Sigmoid colon (tissue), 7 donors: ENCODE results near the gene HECTD1. TPM values are rescaled to one million over a fixed set of nuclear protein-coding genes. Genes with fewer than 3 reads are reported as not detected.
A peak's percentile ranks its signal among the peaks of the same experiment; 100 is the strongest.

ENCODE experiments used
- DNase-seq: peaks from one replicate; pipeline ENCODE4 v3.0.0-alpha.2; 2019
- H3K27ac ChIP-seq, 4 donors: fragments of 200-600 bp; sonication (generic); one replicate each; pipeline ENCODE4 v1.5.1; 2016 to 2019; ENCODE audit warnings: mild to moderate bottlenecking in 1 of 4
- H3K27me3 ChIP-seq, 3 donors: fragments of 200-600 bp; sonication (generic); one replicate each; pipeline ENCODE4 v1.5.1; 2019; ENCODE audit warnings: mild to moderate bottlenecking in 1 of 3
- H3K36me3 ChIP-seq, 4 donors: fragments of 200-600 bp; sonication (generic); one replicate each; pipeline ENCODE4 v1.5.1; 2016 to 2019
- H3K4me1 ChIP-seq, 4 donors: fragments of 200-600 bp; sonication (generic); one replicate each; pipeline ENCODE4 v1.5.1; 2017 to 2019
- H3K4me3 ChIP-seq, 4 donors: fragments of 200-600 bp; sonication (generic); one replicate each; pipeline ENCODE4 v1.5.1; 2017 to 2019; ENCODE audit warnings: mild to moderate bottlenecking in 2 of 4, moderate library complexity in 1 of 4
- H3K9me3 ChIP-seq, 4 donors: fragments of 200-600 bp in 3 of 4; sonication (generic) in 3 of 4; one replicate each; pipeline versions ENCODE4 v1.5.1 to v1.6.1; 2013 to 2019
- EP300 ChIP-seq, 4 donors: sonication (generic); formaldehyde crosslinking; IDR thresholded peaks; one replicate each; pipeline ENCODE4 v1.6.1; 2017; ENCODE audit warnings: antibody characterized with exemption in 4 of 4
- POLR2A ChIP-seq, 2 donors: fragments of 450-650 bp; IDR thresholded peaks; one replicate each; pipeline ENCODE4 v1.6.1; 2016; ENCODE audit warnings: antibody characterized with exemption in 2 of 2, mild to moderate bottlenecking in 2 of 2, moderate library complexity in 2 of 2
- POLR2AphosphoS5 ChIP-seq, 4 donors: sonication (generic); formaldehyde crosslinking; IDR thresholded peaks; one replicate each; pipeline ENCODE4 v1.6.1; 2017; ENCODE audit warnings: antibody characterized with exemption in 4 of 4
- WGBS, 2 donors: extraction: QIAGEN DNeasy Blood & Tissue Kit; methylation state at CpG; one replicate each; pipeline ENCODE4 v1.1.7; 2013; 5-methylcytosine and 5-hydroxymethylcytosine counted together
- intact Hi-C: fragments of 100-400 bp; cut with DNase I; formaldehyde crosslinking; loops from one replicate; pipeline ENCODE4 v1.15.1; 2023
- polyA plus RNA-seq, 3 donors: library from polyadenylated mRNA; stranded (reverse); fragments of 200-250 nt; gene quantifications; one replicate each; pipeline ENCODE4 v1.2.3, GENCODE V29; 2013
- total RNA-seq, 4 donors: library from RNA; depleted of rRNA; stranded (reverse); fragments of >200 nt; gene quantifications; one replicate each; pipeline ENCODE4 v1.1.0, GENCODE V29; 2016
- TF ChIP-seq, protein P1 (sequence below), 4 experiments: fragments of 450-650 bp in 3 of 4; fragments of 200-600 bp in 1 of 4; IDR thresholded peaks; one replicate each; pipeline ENCODE4 v1.5.1; 2016 to 2019; ENCODE audit warnings: antibody characterized with exemption in 4 of 4, mild to moderate bottlenecking in 3 of 4, moderate library complexity in 2 of 4
- donor health status: healthy with polysubstance abuse.
- donor health status: Bipolar disorder and iron deficiency.
- donor health status: healthy.

HECTD1 gene
- total and polyA plus RNA-seq, 7 donors, result 30.0 to 186 (median 152) TPM

DNA sequence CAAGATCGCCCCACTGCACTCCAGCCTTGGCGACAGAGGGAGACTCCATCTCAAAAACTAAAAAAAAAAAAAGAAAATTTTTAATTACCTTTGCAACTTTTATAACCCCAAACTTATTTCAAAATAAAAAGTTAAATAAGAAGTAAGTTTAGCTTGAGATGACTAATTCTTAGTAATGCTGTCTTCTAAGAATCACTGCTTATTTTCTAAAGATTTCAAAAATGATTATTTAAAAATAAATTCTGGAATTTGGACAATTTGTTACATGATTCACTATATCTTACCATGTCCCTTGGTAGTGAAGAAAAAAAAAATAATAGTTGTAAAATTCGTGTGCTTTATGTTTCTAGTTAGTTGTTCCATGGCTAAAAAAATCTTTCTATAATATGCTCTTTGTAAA is 11.6 kb upstream of the HECTD1 start:
- no peak overlapping the region for H3K27ac ChIP-seq
- H3K27me3 ChIP-seq, result no peaks in the 10 kb centered on the region
- intact Hi-C loops, result no loop called here
- H3K4me1 ChIP-seq, result no peaks in the 10 kb centered on the region
- no peaks in the 10 kb centered on the region for H3K9me3 ChIP-seq
- WGBS, 2 donors, result 74 to 81% methylated on average over 3 of the region's 3 CpGs
- no peak overlapping the region for H3K4me3 ChIP-seq
- no peak for TF ChIP-seq POLR2AphosphoS5 (IDR thresholded peaks at IDR 0.05)
- no peak for TF ChIP-seq EP300 (IDR thresholded peaks at IDR 0.05)
- no peak for DNase-seq
- H3K36me3 ChIP-seq, result no peaks in the 10 kb centered on the region

DNA sequence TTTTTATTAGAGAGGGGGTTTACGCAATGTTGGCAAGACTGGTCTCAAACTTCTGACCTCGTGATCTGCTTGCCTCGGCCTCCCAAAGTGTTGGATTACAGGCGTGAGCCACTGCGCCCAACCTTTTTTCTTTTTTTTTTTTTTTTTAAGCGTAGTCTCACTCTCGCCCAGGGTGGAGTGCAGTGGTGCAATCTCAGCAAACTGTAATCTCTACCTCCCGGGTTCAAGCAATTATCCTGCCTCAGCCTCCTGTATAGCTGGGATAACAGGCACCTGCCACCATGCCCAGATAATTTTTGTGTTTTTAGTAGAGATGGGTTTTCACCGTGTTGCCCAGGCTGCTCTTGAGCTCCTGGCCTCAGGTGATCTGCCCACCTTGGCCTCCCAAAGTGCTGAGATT is 8.8 kb upstream of the HECTD1 start:
- no peak for DNase-seq
- TF ChIP-seq EP300 (IDR thresholded peaks at IDR 0.05) (no peak), POLR2A (IDR thresholded peaks at IDR 0.05) (no peak), POLR2AphosphoS5 (IDR thresholded peaks at IDR 0.05) (no peak)
- TF ChIP-seq, protein P1, sequence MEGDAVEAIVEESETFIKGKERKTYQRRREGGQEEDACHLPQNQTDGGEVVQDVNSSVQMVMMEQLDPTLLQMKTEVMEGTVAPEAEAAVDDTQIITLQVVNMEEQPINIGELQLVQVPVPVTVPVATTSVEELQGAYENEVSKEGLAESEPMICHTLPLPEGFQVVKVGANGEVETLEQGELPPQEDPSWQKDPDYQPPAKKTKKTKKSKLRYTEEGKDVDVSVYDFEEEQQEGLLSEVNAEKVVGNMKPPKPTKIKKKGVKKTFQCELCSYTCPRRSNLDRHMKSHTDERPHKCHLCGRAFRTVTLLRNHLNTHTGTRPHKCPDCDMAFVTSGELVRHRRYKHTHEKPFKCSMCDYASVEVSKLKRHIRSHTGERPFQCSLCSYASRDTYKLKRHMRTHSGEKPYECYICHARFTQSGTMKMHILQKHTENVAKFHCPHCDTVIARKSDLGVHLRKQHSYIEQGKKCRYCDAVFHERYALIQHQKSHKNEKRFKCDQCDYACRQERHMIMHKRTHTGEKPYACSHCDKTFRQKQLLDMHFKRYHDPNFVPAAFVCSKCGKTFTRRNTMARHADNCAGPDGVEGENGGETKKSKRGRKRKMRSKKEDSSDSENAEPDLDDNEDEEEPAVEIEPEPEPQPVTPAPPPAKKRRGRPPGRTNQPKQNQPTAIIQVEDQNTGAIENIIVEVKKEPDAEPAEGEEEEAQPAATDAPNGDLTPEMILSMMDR (IDR thresholded peaks at IDR 0.05), result no peak
- Histone ChIP-seq H3K4me3 (no peak overlapping the region), H3K27ac (no peak overlapping the region), H3K36me3 (no peaks in the 10 kb centered on the region), H3K27me3 (no peaks in the 10 kb centered on the region), H3K4me1 (no peaks in the 10 kb centered on the region), H3K9me3 (no peaks in the 10 kb centered on the region)
- WGBS, 2 donors, result 85 to 91% methylated on average over 9 of the region's 9 CpGs
- intact Hi-C loops, result no loop called here

DNA sequence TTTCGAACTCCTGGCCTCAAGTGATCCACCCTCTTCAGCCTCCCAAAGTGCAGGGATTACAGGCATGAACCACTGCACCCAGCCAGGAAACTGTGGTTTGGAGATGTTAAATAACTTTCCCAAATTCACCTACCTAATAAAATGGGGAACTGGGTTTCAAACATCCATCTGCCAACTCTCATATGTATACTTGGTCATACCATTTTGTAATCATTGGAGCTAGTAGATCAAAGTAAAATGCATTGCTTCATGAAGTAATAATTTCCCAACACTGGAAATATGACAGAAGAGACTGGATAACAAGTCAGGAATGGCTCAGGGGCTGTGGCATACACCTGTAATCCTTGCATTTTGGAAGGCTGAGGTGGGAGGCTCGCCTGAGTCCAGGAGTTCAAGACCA is 5.3 kb upstream of the HECTD1 start:
- 92 to 96% methylated on average over 2 of the region's 2 CpGs for WGBS, 2 donors

DNA sequence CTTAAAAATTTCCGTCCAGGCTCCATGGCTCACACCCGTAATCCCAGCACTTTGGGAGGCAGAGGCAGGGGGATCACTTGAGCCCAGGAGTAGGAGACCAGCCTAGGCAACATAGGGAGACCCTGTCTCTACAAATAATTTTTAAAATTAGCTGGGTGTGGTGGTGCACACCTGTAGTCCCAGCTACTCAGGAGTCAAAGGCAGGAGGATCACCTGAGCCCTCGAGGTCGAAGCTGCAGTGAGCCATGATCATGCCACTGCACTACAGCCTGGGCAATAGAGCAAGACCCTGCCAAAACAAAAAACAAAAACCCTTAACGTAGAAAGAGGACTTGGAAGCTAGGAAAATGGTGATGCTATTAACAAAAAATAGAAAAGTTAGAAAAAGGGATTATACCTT is 2.0 kb upstream of the HECTD1 start:
- no peaks in the 10 kb centered on the region for H3K9me3 ChIP-seq
- H3K27me3 ChIP-seq, result no peaks in the 10 kb centered on the region
- no peaks in the 10 kb centered on the region for H3K36me3 ChIP-seq
- no peak overlapping the region for H3K4me3 ChIP-seq
- peak overlapping the region in 3 of 4 donors; percentile 94 to 100 (median 99) for H3K27ac ChIP-seq
- no peak for TF ChIP-seq POLR2A (IDR thresholded peaks at IDR 0.05)
- TF ChIP-seq EP300 (IDR thresholded peaks at IDR 0.05), result no peak
- TF ChIP-seq, protein P1 (IDR thresholded peaks at IDR 0.05), result no peak
- TF ChIP-seq POLR2AphosphoS5 (IDR thresholded peaks at IDR 0.05), result no peak
- DNase-seq, result no peak
- intact Hi-C loops, result loop anchor here (5.0 to 10.0 kb wide), 3 partner anchors 85 to 148 kb away; no protein-coding TSS in a partner anchor
- WGBS, 2 donors, result 96 to 98% methylated on average over 5 of the region's 5 CpGs
- H3K4me1 ChIP-seq, result peaks cover 0 to 31% (median 12%) of the 10 kb centered on the region in 4 donors

More for the DNA sequence above, 5.3 kb upstream of the HECTD1 start:
- intact Hi-C loops, result no loop called here
- DNase-seq, result no peak
- H3K4me3 ChIP-seq, result no peak overlapping the region
- TF ChIP-seq POLR2AphosphoS5 (IDR thresholded peaks at IDR 0.05) (no peak), POLR2A (IDR thresholded peaks at IDR 0.05) (no peak), EP300 (IDR thresholded peaks at IDR 0.05) (no peak)
- TF ChIP-seq, protein P1 (IDR thresholded peaks at IDR 0.05), result no peak
- no peaks in the 10 kb centered on the region for H3K27me3 ChIP-seq
- peaks cover 0 to 13% (median 7%) of the 10 kb centered on the region in 4 donors for H3K4me1 ChIP-seq
- no peaks in the 10 kb centered on the region for H3K36me3 ChIP-seq
- H3K27ac ChIP-seq, result no peak overlapping the region
- H3K9me3 ChIP-seq, result no peaks in the 10 kb centered on the region

DNA sequence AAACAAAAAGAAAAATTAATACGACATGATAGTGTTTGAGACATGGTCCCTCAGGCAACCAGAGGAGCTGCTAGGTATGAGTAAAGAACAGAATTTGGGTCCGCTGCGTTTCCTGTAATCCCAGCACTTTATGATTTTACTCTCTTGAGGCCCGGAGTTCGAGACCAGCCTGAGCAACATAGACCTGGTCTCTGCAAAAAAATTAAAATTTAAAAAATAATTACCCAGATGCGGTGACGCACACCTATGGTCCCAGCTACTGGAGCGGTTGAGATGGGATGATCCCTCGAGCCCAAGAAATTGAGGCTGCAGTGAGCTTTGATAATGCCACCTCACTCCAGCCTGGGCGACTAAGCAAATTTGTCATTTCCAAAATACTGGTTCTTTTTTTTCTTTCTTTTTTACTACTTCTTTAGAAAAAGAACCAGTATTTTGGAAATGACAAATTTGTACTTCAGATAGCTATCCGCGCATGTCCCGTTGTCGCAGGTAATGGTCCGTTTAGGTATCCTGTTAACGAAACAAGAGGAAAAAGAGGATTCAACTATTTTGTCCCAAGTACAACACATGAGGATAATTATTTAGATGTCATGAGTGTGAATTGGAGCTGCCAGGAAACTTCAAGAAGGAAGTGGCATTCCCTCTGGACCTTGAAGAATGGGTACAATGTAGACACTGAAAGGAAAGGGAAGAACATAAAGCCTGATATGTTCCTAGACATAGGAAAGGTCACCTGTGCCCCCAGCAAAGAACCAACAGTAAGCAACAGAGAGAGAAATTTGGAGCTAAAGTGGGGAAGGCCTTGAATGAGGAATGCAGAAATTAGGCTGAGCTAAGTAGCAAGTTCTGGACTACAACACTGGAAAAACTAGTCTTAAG is 1.2 kb upstream of the HECTD1 start:
- no peaks in the 10 kb centered on the region for H3K27me3 ChIP-seq
- peaks cover 0 to 5% (median 0%) of the 10 kb centered on the region in 4 donors for H3K36me3 ChIP-seq
- no peaks in the 10 kb centered on the region for H3K9me3 ChIP-seq
- H3K4me1 ChIP-seq, result peaks cover 0 to 36% (median 14%) of the 10 kb centered on the region in 4 donors
- H3K27ac ChIP-seq, result peak overlapping the region; percentile 94 to 100 (median 99)
- TF ChIP-seq, protein P1 (IDR thresholded peaks at IDR 0.05), result no peak
- TF ChIP-seq POLR2A (IDR thresholded peaks at IDR 0.05) (no peak), EP300 (IDR thresholded peaks at IDR 0.05) (no peak), POLR2AphosphoS5 (IDR thresholded peaks at IDR 0.05) (no peak)
- peak overlapping the region; percentile 61 to 93 (median 88) for H3K4me3 ChIP-seq
- intact Hi-C loops, result loop anchor here (5.0 to 10.0 kb wide), 3 partner anchors 86 to 149 kb away; no protein-coding TSS in a partner anchor
- no peak for DNase-seq
- WGBS, 2 donors, result 68 to 72% methylated on average over 16 of the region's 16 CpGs
